ENCODE data around the gene VSNL1.
"Not testable (repeated sequence)": the region's sequence is repeated elsewhere in the genome, so short reads cannot be mapped to it uniquely, and the experiment has no call there.

DNA sequence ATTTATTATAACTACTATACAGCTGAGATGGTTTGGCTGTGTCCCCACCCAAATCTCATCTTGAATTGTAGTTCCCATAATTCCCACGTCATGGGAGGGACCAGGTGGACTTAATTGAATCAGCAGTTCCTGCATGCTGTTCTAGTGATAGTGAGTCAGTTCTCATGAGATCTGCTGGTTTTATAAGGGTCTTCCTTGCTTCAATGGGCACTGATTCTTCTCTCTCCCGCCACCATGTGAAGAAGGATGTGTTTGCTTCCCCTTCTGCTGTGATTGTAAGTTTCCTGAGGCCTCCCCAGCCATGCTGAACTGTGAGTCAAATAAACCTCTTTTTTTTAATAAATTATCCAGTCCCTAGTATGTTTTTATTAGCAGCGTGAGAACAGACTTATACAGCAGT lies 25.2 kb downstream of the VSNL1 start:
- TF ChIP-seq, protein P1, sequence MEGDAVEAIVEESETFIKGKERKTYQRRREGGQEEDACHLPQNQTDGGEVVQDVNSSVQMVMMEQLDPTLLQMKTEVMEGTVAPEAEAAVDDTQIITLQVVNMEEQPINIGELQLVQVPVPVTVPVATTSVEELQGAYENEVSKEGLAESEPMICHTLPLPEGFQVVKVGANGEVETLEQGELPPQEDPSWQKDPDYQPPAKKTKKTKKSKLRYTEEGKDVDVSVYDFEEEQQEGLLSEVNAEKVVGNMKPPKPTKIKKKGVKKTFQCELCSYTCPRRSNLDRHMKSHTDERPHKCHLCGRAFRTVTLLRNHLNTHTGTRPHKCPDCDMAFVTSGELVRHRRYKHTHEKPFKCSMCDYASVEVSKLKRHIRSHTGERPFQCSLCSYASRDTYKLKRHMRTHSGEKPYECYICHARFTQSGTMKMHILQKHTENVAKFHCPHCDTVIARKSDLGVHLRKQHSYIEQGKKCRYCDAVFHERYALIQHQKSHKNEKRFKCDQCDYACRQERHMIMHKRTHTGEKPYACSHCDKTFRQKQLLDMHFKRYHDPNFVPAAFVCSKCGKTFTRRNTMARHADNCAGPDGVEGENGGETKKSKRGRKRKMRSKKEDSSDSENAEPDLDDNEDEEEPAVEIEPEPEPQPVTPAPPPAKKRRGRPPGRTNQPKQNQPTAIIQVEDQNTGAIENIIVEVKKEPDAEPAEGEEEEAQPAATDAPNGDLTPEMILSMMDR (IDR thresholded peaks at IDR 0.05), result not testable (repeated sequence)
- not testable (repeated sequence) for TF ChIP-seq POLR2A (IDR thresholded peaks at IDR 0.05)
